ENCODE data around the gene EDEM2. TPM values are rescaled to one million over a fixed set of nuclear protein-coding genes. Genes with fewer than 3 reads are reported as not detected.

Gene EDEM2
- total RNA-seq, 1 donor from 2014 or later: 45.4 TPM

DNA sequence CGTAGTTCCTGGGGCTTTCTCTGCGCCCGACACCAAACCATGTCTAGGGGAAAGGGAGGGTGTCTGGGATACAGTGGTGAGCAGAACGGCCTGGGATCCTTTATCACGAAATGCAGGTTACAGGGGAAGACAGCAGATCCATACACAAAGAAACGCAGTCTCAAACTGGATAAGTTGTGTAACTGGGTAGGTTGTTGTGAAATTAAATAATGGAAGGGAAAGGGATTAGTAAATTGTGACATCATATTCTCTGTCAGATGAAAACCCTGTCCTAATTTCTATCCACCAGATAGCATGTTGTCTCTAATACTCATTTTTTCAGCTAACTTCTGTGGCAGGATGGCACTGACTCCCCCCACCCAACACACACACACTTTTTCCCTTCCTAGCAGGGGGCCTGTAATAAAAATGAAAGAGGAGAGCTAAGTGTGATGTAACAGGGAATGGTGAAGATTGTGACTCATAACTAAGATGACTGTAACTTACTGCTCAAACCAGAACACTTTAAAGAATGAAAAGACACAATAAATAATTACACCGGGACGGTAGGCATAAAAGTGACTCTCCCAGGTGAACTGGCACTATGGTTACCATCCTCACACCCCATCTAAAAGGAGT lies 53.8 kb downstream of the EDEM2 start:
- H3K27me3 ChIP-seq (ENCODE audit: low read depth): no peaks in the 10 kb centered on the region
- peak overlapping the region; percentile 93 for H3K27ac ChIP-seq
- peaks cover 14% of the 10 kb centered on the region for H3K36me3 ChIP-seq
- intact Hi-C loops (cut with DNase I): no loop called here
- no peaks in the 10 kb centered on the region for H3K9me3 ChIP-seq
- peaks cover 43% of the 10 kb centered on the region for H3K4me1 ChIP-seq
- TF ChIP-seq CTCF (IDR thresholded peaks at IDR 0.05): no peak
- ATAC-seq: no peak
- DNase-seq: no peak
- H3K4me3 ChIP-seq: peak overlapping the region; percentile 96

- intact Hi-C loops (cut with DNase I): no loop called here
These were observed 54.4 kb downstream of the EDEM2 start, which contains the start of gene TRPC4AP for GRCh38 chr20:35092524-35093266. Gene TRPC4AP, minus strand, starts transcription at chr20:35092807. Its CDS starts 26 bp downstream, at chr20:35092781.

GRCh38 chr20:35091816-35092523 lies 55.2 kb downstream of the EDEM2 start:
- DNase-seq (no peak), ATAC-seq (no peak)
- Histone ChIP-seq H3K36me3 (peaks cover 18% of the 10 kb centered on the region), H3K27ac (peak overlapping the region; percentile 93), H3K4me3 (peak overlapping the region; percentile 96), H3K27me3 (ENCODE audit: low read depth) (no peaks in the 10 kb centered on the region), H3K4me1 (peaks cover 54% of the 10 kb centered on the region), H3K9me3 (no peaks in the 10 kb centered on the region)
- intact Hi-C loops (cut with DNase I): no loop called here
- no peak for TF ChIP-seq CTCF (IDR thresholded peaks at IDR 0.05)

More at GRCh38 chr20:35092524-35093266, 54.4 kb downstream of the EDEM2 start, which contains the start of gene TRPC4AP:
- Histone ChIP-seq H3K9me3 (no peaks in the 10 kb centered on the region), H3K4me1 (peaks cover 50% of the 10 kb centered on the region), H3K4me3 (peak within 1 kb of the TSS; percentile 96), H3K27me3 (ENCODE audit: low read depth) (no peaks in the 10 kb centered on the region), H3K27ac (peak within 1 kb of the TSS; percentile 93), H3K36me3 (peaks cover 14% of the 10 kb centered on the region)
- TF ChIP-seq CTCF (IDR thresholded peaks at IDR 0.05): peak; percentile 94
- ATAC-seq (peak; percentile 98 to 99), DNase-seq (peak; percentile 94)

DNA sequence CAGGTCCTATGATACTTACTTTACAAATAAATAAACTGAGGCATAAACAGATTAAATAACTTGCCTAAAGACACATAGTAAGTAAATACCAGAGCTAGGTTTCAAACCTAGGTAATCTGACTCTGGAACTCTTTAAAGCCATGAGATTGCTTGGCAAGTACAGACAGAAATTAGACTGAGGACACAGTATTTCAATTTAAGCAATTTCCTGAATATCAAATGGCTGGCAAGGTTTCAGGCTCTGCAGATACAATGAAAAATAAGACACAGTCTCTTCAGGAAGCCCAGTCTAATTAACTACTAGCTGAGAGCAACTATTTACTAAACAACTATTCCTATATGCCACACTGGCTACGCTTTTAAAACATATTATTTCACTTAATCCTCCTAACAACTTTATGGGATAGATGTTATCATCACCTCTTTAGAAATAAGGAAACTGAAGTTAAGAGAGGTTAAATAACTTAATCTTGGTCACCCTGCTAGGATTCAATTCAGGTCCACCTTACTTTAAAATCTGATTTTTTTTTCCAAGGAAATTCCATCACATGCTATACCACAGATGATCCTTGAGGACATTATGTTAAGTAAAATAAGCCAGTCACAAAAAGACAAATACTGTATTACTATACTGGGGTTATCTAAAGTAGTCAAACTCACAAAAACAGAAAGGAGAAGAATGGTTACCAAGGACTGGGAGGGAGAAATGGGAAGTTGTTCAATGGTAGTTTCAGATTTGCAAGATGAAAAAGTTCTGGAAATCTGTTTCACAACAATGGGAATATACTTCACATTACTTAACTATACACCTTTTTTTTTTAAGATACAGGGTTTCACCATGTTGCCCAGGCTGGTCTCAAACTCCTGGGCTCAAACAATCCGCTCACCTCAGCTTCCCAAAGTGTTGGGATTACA lies 58.6 kb downstream of the EDEM2 start:
- intact Hi-C loops (cut with DNase I): no loop called here
- no peak overlapping the region for H3K4me3 ChIP-seq
- no peak for TF ChIP-seq CTCF (IDR thresholded peaks at IDR 0.05)
- H3K9me3 ChIP-seq: no peaks in the 10 kb centered on the region
- peaks cover 25% of the 10 kb centered on the region for H3K36me3 ChIP-seq
- no peak for ATAC-seq
- H3K4me1 ChIP-seq: peaks cover 60% of the 10 kb centered on the region
- H3K27me3 ChIP-seq (ENCODE audit: low read depth): no peaks in the 10 kb centered on the region
- no peak overlapping the region for H3K27ac ChIP-seq
- no peak for DNase-seq

DNA sequence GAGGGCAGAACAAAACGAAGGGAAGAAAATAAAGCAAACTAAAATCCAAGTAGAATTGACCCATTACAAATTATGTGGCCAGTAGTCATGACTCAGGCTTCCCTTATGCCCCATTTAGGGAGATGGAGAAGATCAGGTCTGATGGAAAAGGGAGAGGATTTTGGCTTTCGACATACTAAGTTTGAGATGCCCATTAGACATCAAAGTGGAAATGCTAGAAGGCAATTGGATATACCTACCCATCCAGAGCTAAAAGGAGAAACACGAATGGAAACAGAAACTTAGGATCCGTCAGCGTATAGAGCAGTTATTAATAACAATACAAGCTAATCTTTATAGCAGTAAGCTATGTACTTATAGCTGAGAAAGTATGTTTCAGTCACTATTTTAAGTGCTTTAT lies 59.3 kb downstream of the EDEM2 start:
- Histone ChIP-seq H3K4me3 (no peak overlapping the region), H3K36me3 (peaks cover 25% of the 10 kb centered on the region), H3K27ac (no peak overlapping the region), H3K4me1 (peaks cover 54% of the 10 kb centered on the region), H3K27me3 (ENCODE audit: low read depth) (no peaks in the 10 kb centered on the region), H3K9me3 (no peaks in the 10 kb centered on the region)
- TF ChIP-seq CTCF (IDR thresholded peaks at IDR 0.05): no peak
- ATAC-seq (no peak), DNase-seq (no peak)
- intact Hi-C loops (cut with DNase I): no loop called here
